Measurements from ENCODE around the gene F12. TPM values are rescaled to one million over a fixed set of nuclear protein-coding genes. Genes with fewer than 3 reads are reported as not detected.

F12 gene
- total RNA-seq, 2 experiments from 2014 or later = 3.8 TPM; not detected in 1

DNA sequence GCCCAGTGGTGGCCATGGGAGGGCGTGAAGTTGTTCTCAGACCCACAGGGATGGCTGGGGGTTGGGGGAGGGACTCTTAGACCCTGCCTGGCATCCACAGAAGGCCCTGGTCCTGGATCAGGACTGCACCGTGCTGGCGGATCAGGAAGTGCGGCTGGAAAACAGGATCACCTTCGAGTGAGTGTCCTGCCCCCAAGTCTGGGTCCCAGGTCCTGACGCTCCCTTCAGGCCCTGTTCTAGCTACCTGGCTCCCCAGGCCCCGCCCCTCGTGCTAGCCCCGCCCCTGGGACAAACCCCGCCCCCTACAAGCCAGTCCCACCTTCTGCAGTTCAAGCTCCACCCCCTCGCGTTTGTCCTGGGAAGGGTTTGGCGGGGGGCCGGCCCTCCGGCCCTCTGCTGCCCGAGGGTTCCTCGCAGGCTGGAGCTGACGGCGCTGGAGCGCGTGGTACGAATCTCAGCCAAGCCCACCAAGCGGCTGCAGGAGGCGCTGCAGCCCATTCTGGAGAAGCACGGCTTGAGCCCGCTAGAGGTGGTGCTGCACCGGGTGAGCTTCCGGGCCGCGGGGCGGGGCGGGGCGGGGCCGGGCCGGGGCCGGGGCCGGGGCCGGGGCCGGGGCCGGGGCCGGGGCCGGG is 38.8 kb downstream of the F12 start:
- BruUV-seq (replicated peaks) = no TSS peak
- H4K20me1 ChIP-seq (ENCODE audit: insufficient read depth, low read length) = no peaks in the 10 kb centered on the region
- peak overlapping the region; percentile 10 for H3K4me3 ChIP-seq (ENCODE audit: low read depth, low read length, poor library complexity, severe bottlenecking)
- peak overlapping the region; percentile 56 for H3K27ac ChIP-seq (ENCODE audit: low read depth, low read length, poor library complexity, severe bottlenecking)
- H3K79me2 ChIP-seq (ENCODE audit: insufficient read depth, low read depth, low read length) = no peaks in the 10 kb centered on the region
- peak; percentile 87 for DNase-seq (ENCODE audit: low spot score)
- CTCF ChIA-PET (ENCODE audit: unreplicated experiment) = interaction anchor here (0.6 to 1.7 kb wide), 9 partner anchors 9 to 45 kb away, joined by 3 to 10 read pairs (median 5); partner anchors contain the start of gene SLC34A1
- no peak for TF ChIP-seq EZH2phosphoT487 (IDR thresholded peaks at IDR 0.05; ENCODE audit: borderline replicate concordance, low read depth, low read length)
- TF ChIP-seq, protein P1, sequence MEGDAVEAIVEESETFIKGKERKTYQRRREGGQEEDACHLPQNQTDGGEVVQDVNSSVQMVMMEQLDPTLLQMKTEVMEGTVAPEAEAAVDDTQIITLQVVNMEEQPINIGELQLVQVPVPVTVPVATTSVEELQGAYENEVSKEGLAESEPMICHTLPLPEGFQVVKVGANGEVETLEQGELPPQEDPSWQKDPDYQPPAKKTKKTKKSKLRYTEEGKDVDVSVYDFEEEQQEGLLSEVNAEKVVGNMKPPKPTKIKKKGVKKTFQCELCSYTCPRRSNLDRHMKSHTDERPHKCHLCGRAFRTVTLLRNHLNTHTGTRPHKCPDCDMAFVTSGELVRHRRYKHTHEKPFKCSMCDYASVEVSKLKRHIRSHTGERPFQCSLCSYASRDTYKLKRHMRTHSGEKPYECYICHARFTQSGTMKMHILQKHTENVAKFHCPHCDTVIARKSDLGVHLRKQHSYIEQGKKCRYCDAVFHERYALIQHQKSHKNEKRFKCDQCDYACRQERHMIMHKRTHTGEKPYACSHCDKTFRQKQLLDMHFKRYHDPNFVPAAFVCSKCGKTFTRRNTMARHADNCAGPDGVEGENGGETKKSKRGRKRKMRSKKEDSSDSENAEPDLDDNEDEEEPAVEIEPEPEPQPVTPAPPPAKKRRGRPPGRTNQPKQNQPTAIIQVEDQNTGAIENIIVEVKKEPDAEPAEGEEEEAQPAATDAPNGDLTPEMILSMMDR (conservative IDR thresholded peaks at IDR 0.05; ENCODE audit: low read length) = peak; percentile 63
- no peaks in the 10 kb centered on the region for H3K9me3 ChIP-seq (ENCODE audit: low read length)
- H3K4me2 ChIP-seq (ENCODE audit: low read length) = peak overlapping the region; percentile 59; the same call in 1 of the 2 replicates
- POLR2A ChIA-PET = interaction anchor here (0.6 to 1.7 kb wide), 6 partner anchors 9 to 713 kb away, joined by 3 to 7 read pairs (median 4); partner anchors contain the start of gene LMAN2
- H2AFZ ChIP-seq (ENCODE audit: low read length) = no peak overlapping the region
- H3K9me2 ChIP-seq (ENCODE audit: insufficient read depth, low read length) = no peaks in the 10 kb centered on the region
- H3K4me1 ChIP-seq (ENCODE audit: insufficient read depth, low read length, poor library complexity, severe bottlenecking) = peaks cover 42% of the 10 kb centered on the region
- H3K36me3 ChIP-seq (ENCODE audit: insufficient read depth, low read length) = peaks cover 36% of the 10 kb centered on the region
- intact Hi-C loops (cut with micrococcal nuclease; ENCODE audit: unreplicated experiment) = no loop called here

DNA sequence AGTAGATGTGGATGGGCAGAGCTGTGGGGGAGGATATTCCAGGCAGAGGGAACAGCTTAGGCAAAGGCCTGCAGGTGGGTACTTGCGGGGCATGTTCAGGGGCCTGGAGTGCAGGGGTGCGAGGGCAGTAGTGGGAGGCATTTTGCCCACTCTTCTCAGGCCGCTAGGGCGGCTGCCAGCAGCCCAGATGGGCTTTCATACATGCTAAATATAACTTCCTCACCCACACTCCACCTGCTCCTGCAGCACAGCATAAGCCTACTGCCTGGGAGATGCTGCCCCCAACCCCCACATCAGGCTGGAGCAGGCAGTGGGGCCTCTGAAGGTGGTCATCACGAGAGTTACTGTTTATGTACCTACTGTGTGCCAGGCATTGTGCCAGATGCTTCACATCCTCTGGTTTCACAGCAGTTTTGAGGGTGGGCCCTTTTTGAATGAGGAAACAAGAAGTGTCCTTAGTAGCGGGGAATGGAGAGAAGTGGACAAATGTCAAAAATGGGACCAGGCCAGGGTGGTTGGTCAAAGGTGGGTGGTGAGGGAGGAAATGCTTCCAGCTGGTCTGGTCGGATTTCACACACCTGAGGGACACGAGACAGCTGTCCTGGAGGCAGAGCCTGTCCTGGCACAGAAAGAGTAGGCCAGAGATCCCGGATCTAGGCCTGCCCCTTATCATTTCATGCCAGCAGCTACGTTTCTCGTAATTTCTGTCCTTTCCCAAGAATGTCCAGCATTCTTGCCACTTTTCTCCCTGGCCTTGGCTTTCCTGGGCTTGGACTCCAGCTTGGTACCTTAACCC is 39.5 kb downstream of the F12 start:
- H3K79me2 ChIP-seq (ENCODE audit: insufficient read depth, low read depth, low read length) = no peaks in the 10 kb centered on the region
- no peaks in the 10 kb centered on the region for H3K9me3 ChIP-seq (ENCODE audit: low read length)
- H2AFZ ChIP-seq (ENCODE audit: low read length) = no peak overlapping the region
- DNase-seq (ENCODE audit: low spot score) = peak; percentile 54
- no peaks in the 10 kb centered on the region for H4K20me1 ChIP-seq (ENCODE audit: insufficient read depth, low read length)
- peaks cover 36% of the 10 kb centered on the region for H3K36me3 ChIP-seq (ENCODE audit: insufficient read depth, low read length)
- peaks cover 43% of the 10 kb centered on the region for H3K4me1 ChIP-seq (ENCODE audit: insufficient read depth, low read length, poor library complexity, severe bottlenecking)
- intact Hi-C loops (cut with micrococcal nuclease; ENCODE audit: unreplicated experiment) = no loop called here
- H3K4me3 ChIP-seq (ENCODE audit: low read depth, low read length, poor library complexity, severe bottlenecking) = no peak overlapping the region
- TF ChIP-seq, protein P1 (conservative IDR thresholded peaks at IDR 0.05; ENCODE audit: low read length) = no peak
- TF ChIP-seq EZH2phosphoT487 (IDR thresholded peaks at IDR 0.05; ENCODE audit: borderline replicate concordance, low read depth, low read length) = no peak
- BruUV-seq (replicated peaks) = no TSS peak
- ChIA-PET CTCF (ENCODE audit: unreplicated experiment) (interaction anchor here (0.7 to 1.7 kb wide), 8 partner anchors 9 to 20 kb away, joined by 4 to 11 read pairs (median 5); partner anchors contain the start of genes RGS14 and SLC34A1), POLR2A (interaction anchor here (0.8 to 1.7 kb wide), 5 partner anchors 8 to 712 kb away, joined by 3 to 7 read pairs (median 4); partner anchors contain the start of gene LMAN2)
- peak overlapping the region; percentile 56 for H3K27ac ChIP-seq (ENCODE audit: low read depth, low read length, poor library complexity, severe bottlenecking)
- H3K4me2 ChIP-seq (ENCODE audit: low read length) = peak overlapping the region; percentile 54
- H3K9me2 ChIP-seq (ENCODE audit: insufficient read depth, low read length) = no peaks in the 10 kb centered on the region
